ENCODE results near the gene LCE1F.

Gene LCE1F

GRCh38 chr1:152774875-152775274 is at the start of gene LCE1F:
TSS of gene LCE1F (plus strand) at chr1:152775140. CDS start at chr1:152776372, 1,232 bp downstream.
- no peak for DNase-seq

- no peak for DNase-seq
These were observed 49.7 kb upstream of the LCE1F start for GRCh38 chr1:152725261-152725660.

- no peak for DNase-seq
These were observed 46.0 kb upstream of the LCE1F start for GRCh38 chr1:152728986-152729385.

- no peak for DNase-seq
These were observed 39.3 kb upstream of the LCE1F start for GRCh38 chr1:152735648-152736047.

GRCh38 chr1:152737997-152738396 is 36.9 kb upstream of the LCE1F start:
- no peak for DNase-seq

GRCh38 chr1:152739841-152740240 is 35.1 kb upstream of the LCE1F start:
- no peak for DNase-seq

GRCh38 chr1:152741656-152742055 is 33.3 kb upstream of the LCE1F start:
- DNase-seq = no peak

GRCh38 chr1:152743371-152744145 is 31.4 kb upstream of the LCE1F start:
- DNase-seq = no peak

- DNase-seq = no peak
These were observed 29.6 kb upstream of the LCE1F start for GRCh38 chr1:152745289-152745704.

- no peak for DNase-seq
These were observed 29.0 kb upstream of the LCE1F start for GRCh38 chr1:152745765-152746444.

- no peak for DNase-seq
These were observed 27.1 kb upstream of the LCE1F start for GRCh38 chr1:152747831-152748230.

GRCh38 chr1:152752225-152752624 is 22.7 kb upstream of the LCE1F start:
- no peak for DNase-seq

- no peak for DNase-seq
These were observed 21.4 kb upstream of the LCE1F start for GRCh38 chr1:152753586-152753985.

GRCh38 chr1:152756872-152757271 is 18.1 kb upstream of the LCE1F start:
- DNase-seq = no peak

GRCh38 chr1:152757747-152758146 is 17.2 kb upstream of the LCE1F start, which contains the start of gene KPRP:
TSS of gene KPRP (plus strand) at chr1:152758025. CDS start at chr1:152759589, 1,564 bp downstream.
- DNase-seq = no peak

- DNase-seq = no peak
These were observed 16.3 kb upstream of the LCE1F start for GRCh38 chr1:152758636-152759035.

- no peak for DNase-seq
These were observed 15.3 kb upstream of the LCE1F start for GRCh38 chr1:152759453-152760173.

GRCh38 chr1:152760551-152761190 is 14.3 kb upstream of the LCE1F start:
- no peak for DNase-seq

- no peak for DNase-seq
These were observed 13.2 kb upstream of the LCE1F start for GRCh38 chr1:152761609-152762213.

- DNase-seq = no peak
These were observed 6.0 kb upstream of the LCE1F start for GRCh38 chr1:152768847-152769533.

- no peak for DNase-seq
These were observed 4.5 kb upstream of the LCE1F start for GRCh38 chr1:152770411-152770810.

GRCh38 chr1:152776361-152776760 is 1.4 kb downstream of the LCE1F start:
- no peak for DNase-seq
